Endodermal cell (in vitro differentiated cells): ENCODE results near the gene RNF123. TPM values are rescaled to one million over a fixed set of nuclear protein-coding genes. Genes with fewer than 3 reads are reported as not detected.

Experiments
- DNase-seq: peaks from one replicate; pipeline ENCODE4 v3.0.0-alpha.2; 2017
- H3K27ac ChIP-seq: 2 replicates; pipeline ENCODE4 v1.5.1; 2013; ENCODE audit warnings: mild to moderate bottlenecking, low read depth, low read length, moderate library complexity
- H3K27me3 ChIP-seq: 2 replicates; pipeline ENCODE4 v1.6.1; 2013; ENCODE audit warnings: mild to moderate bottlenecking, low read length, moderate library complexity; ENCODE audit not compliant: insufficient read depth, control insufficient read depth, poor library complexity, severe bottlenecking
- H3K36me3 ChIP-seq: 2 replicates; pipeline ENCODE4 v1.7.0; 2013; ENCODE audit warnings: mild to moderate bottlenecking, low read length, moderate library complexity; ENCODE audit not compliant: control insufficient read depth, insufficient read depth
- H3K4me1 ChIP-seq: one replicate; pipeline ENCODE4 v1.7.0; 2013; ENCODE audit warnings: low read length; ENCODE audit not compliant: control insufficient read depth, insufficient read depth
- H3K4me3 ChIP-seq: 2 replicates; pipeline ENCODE4 v1.5.1; 2013; ENCODE audit warnings: mild to moderate bottlenecking, low read length, moderate library complexity
- H3K9ac ChIP-seq: 2 replicates; pipeline ENCODE4 v1.6.1; 2013; ENCODE audit warnings: mild to moderate bottlenecking, low read length, moderate library complexity; ENCODE audit not compliant: poor library complexity, severe bottlenecking; ENCODE audit errors: extremely low read depth
- H3K9me3 ChIP-seq: 2 replicates; pipeline ENCODE4 v1.6.1; 2013; ENCODE audit warnings: mild to moderate bottlenecking, low read length, moderate library complexity; ENCODE audit not compliant: control insufficient read depth
- H3K27ac Mint-ChIP-seq: 2 replicates; pipeline ENCODE4 v1.8.0; 2020; ENCODE audit warnings: mixed read lengths
- H3K27me3 Mint-ChIP-seq: 2 replicates; pipeline ENCODE4 v1.8.0; 2021; ENCODE audit warnings: mild to moderate bottlenecking, mixed read lengths; ENCODE audit not compliant: insufficient read depth
- H3K36me3 Mint-ChIP-seq: 2 replicates; pipeline ENCODE4 v1.8.0; 2020; ENCODE audit warnings: low read depth, mixed read lengths
- H3K4me1 Mint-ChIP-seq: 2 replicates; pipeline ENCODE4 v1.8.0; 2020; ENCODE audit warnings: mixed read lengths
- H3K4me3 Mint-ChIP-seq: 2 replicates; pipeline ENCODE4 v1.8.0; 2020; ENCODE audit warnings: mild to moderate bottlenecking, moderate library complexity, mixed read lengths
- H3K9me3 Mint-ChIP-seq: 2 replicates; pipeline ENCODE4 v1.8.0; 2020; ENCODE audit warnings: mild to moderate bottlenecking, mixed read lengths
- CTCF ChIP-seq: fragments of 200-600 bp; sonication (generic); conservative IDR thresholded peaks from 2 replicates; pipeline ENCODE4 v1.5.0; 2021; ENCODE audit warnings: antibody characterized with exemption, mild to moderate bottlenecking
- WGBS, 2 experiments: methylation state at CpG; one replicate each; pipeline versions ENCODE4 v1.1.5 to v1.1.7; 2013; ENCODE audit warnings: missing lambda C conversion rate in 2 of 2, mixed read lengths in 1 of 2; ENCODE audit not compliant: insufficient coverage in 1 of 2, insufficient read length in 1 of 2; 5-methylcytosine and 5-hydroxymethylcytosine counted together
- total RNA-seq, 2 donors: library from RNA; stranded (reverse); fragmentation: NEBNext Ultra II Directional in 1 of 2; extraction: Animal tissue kit (Norgen Biotek cat#: 25700) in 1 of 2; gene quantifications; 2 replicates in 1 of 2; 3 replicates in 1 of 2; pipeline ENCODE4 v1.2.1, GENCODE V29; 2021

Gene RNF123
- total RNA-seq, 2 donors from 2014 or later, result 47.3 to 47.6 TPM

- no peak for TF ChIP-seq CTCF
- no peaks in the 10 kb centered on the region for H3K27me3 Mint-ChIP-seq
- 92 to 93% methylated on average over 7 to 10 of the region's 10 CpGs for WGBS, 2 experiments
- Histone ChIP-seq H3K27ac (no peak overlapping the region), H3K4me3 (no peak overlapping the region), H3K36me3 (no peaks in the 10 kb centered on the region), H3K9me3 (no peaks in the 10 kb centered on the region), H3K27me3 (no peaks in the 10 kb centered on the region), H3K9ac (no peak overlapping the region), H3K4me1 (no peaks in the 10 kb centered on the region)
- H3K27ac Mint-ChIP-seq, result no peak overlapping the region
- no peaks in the 10 kb centered on the region for H3K9me3 Mint-ChIP-seq
- DNase-seq, result no peak
- no peak overlapping the region for H3K4me3 Mint-ChIP-seq
- H3K4me1 Mint-ChIP-seq, result no peaks in the 10 kb centered on the region
- H3K36me3 Mint-ChIP-seq, result no peaks in the 10 kb centered on the region
These were observed 34.3 kb upstream of the RNF123 start for GRCh38 chr3:49654955-49655556.

- H3K27ac Mint-ChIP-seq, result no peak overlapping the region
- no peaks in the 10 kb centered on the region for H3K4me1 ChIP-seq
- H3K36me3 ChIP-seq, result no peaks in the 10 kb centered on the region
- no peaks in the 10 kb centered on the region for H3K36me3 Mint-ChIP-seq
- WGBS, 2 experiments, result 95 to 99% methylated on average over 14 to 19 of the region's 19 CpGs
- no peaks in the 10 kb centered on the region for H3K27me3 ChIP-seq
- H3K9ac ChIP-seq, result no peak overlapping the region
- no peak for TF ChIP-seq CTCF
- no peak overlapping the region for H3K4me3 Mint-ChIP-seq
- no peak overlapping the region for H3K4me3 ChIP-seq
- H3K27ac ChIP-seq, result no peak overlapping the region
- H3K4me1 Mint-ChIP-seq, result no peaks in the 10 kb centered on the region
- H3K9me3 Mint-ChIP-seq, result no peaks in the 10 kb centered on the region
- no peaks in the 10 kb centered on the region for H3K27me3 Mint-ChIP-seq
- no peaks in the 10 kb centered on the region for H3K9me3 ChIP-seq
- DNase-seq, result no peak
These were observed 33.5 kb upstream of the RNF123 start for GRCh38 chr3:49655731-49656285.

GRCh38 chr3:49656541-49657112 lies 32.7 kb upstream of the RNF123 start:
- Histone ChIP-seq H3K27ac (no peak overlapping the region), H3K9ac (no peak overlapping the region), H3K27me3 (no peaks in the 10 kb centered on the region), H3K4me3 (no peak overlapping the region), H3K9me3 (no peaks in the 10 kb centered on the region), H3K4me1 (no peaks in the 10 kb centered on the region), H3K36me3 (no peaks in the 10 kb centered on the region)
- Mint-ChIP-seq H3K27me3 (no peaks in the 10 kb centered on the region), H3K4me3 (no peak overlapping the region), H3K27ac (no peak overlapping the region), H3K9me3 (no peaks in the 10 kb centered on the region), H3K36me3 (no peaks in the 10 kb centered on the region), H3K4me1 (no peaks in the 10 kb centered on the region)
- peak; percentile 25 for TF ChIP-seq CTCF
- DNase-seq, result no peak
- WGBS, 2 experiments, result 91 to 96% methylated on average over 16 to 18 of the region's 18 CpGs
